ENCODE data around the gene PLD1.

PLD1 gene

DNA sequence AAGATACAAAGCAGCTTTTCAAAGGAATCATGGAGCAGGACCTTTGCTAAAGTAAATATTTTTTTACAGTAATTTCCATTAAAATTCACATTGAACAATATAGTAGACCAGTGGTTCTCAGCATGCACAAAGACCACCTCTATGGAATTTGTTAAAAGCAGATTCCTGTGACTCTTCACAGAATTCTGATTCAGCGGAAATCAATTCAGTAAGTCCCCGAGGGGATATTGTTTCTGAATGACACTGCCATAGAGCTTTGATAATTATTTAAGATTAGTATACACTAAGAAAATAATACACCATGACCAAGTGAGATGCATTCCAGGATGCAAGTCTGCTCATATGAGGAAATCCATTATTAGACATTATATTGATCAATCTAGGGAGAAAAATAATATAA lies 188.2 kb downstream of the PLD1 start:
- Histone ChIP-seq H3K4me3 (ENCODE audit: low read length) (no peak overlapping the region), H3K36me3 (ENCODE audit: insufficient read depth, low read length) (no peaks in the 10 kb centered on the region), H3K27ac (ENCODE audit: low read depth, low read length) (no peak overlapping the region), H3K9me3 (ENCODE audit: insufficient read depth, low read depth, low read length) (peaks cover 15% of the 10 kb centered on the region), H3K9ac (ENCODE audit: low read depth, low read length) (no peak overlapping the region), H3K27me3 (ENCODE audit: insufficient read depth, low read length) (no peaks in the 10 kb centered on the region), H3K4me1 (ENCODE audit: insufficient read depth, low read length) (no peaks in the 10 kb centered on the region)
- 93% methylated on average over 2 of the region's 2 CpGs for WGBS

- H3K9me3 ChIP-seq (ENCODE audit: insufficient read depth, low read depth, low read length): peaks cover 18% of the 10 kb centered on the region
- H3K36me3 ChIP-seq (ENCODE audit: insufficient read depth, low read length): no peaks in the 10 kb centered on the region
- no peaks in the 10 kb centered on the region for H3K27me3 ChIP-seq (ENCODE audit: insufficient read depth, low read length)
- WGBS: 86% methylated on average over 1 of the region's 1 CpG
- no peaks in the 10 kb centered on the region for H3K4me1 ChIP-seq (ENCODE audit: insufficient read depth, low read length)
- no peak overlapping the region for H3K9ac ChIP-seq (ENCODE audit: low read depth, low read length)
- H3K4me3 ChIP-seq (ENCODE audit: low read length): no peak overlapping the region
- no peak overlapping the region for H3K27ac ChIP-seq (ENCODE audit: low read depth, low read length)
Observed at GRCh38 chr3:171620825-171621434, 189.4 kb downstream of the PLD1 start.

GRCh38 chr3:171616798-171617197 lies 193.5 kb downstream of the PLD1 start:
- Histone ChIP-seq H3K9ac (ENCODE audit: low read depth, low read length) (no peak overlapping the region), H3K9me3 (ENCODE audit: insufficient read depth, low read depth, low read length) (peaks cover 3% of the 10 kb centered on the region; the same call in 1 of the 2 replicates), H3K27me3 (ENCODE audit: insufficient read depth, low read length) (no peaks in the 10 kb centered on the region), H3K4me1 (ENCODE audit: insufficient read depth, low read length) (no peaks in the 10 kb centered on the region), H3K27ac (ENCODE audit: low read depth, low read length) (no peak overlapping the region), H3K36me3 (ENCODE audit: insufficient read depth, low read length) (no peaks in the 10 kb centered on the region), H3K4me3 (ENCODE audit: low read length) (no peak overlapping the region)
- 98% methylated on average over 4 of the region's 4 CpGs for whole genome bisulfite sequencing

GRCh38 chr3:171615686-171616085 lies 194.6 kb downstream of the PLD1 start:
- WGBS: 100% methylated on average over 1 of the region's 1 CpG
- Histone ChIP-seq H3K4me1 (ENCODE audit: insufficient read depth, low read length) (no peaks in the 10 kb centered on the region), H3K4me3 (ENCODE audit: low read length) (no peak overlapping the region), H3K9me3 (ENCODE audit: insufficient read depth, low read depth, low read length) (peaks cover 3% of the 10 kb centered on the region; the same call in 1 of the 2 replicates), H3K9ac (ENCODE audit: low read depth, low read length) (no peak overlapping the region), H3K36me3 (ENCODE audit: insufficient read depth, low read length) (no peaks in the 10 kb centered on the region), H3K27ac (ENCODE audit: low read depth, low read length) (no peak overlapping the region), H3K27me3 (ENCODE audit: insufficient read depth, low read length) (no peaks in the 10 kb centered on the region)

DNA sequence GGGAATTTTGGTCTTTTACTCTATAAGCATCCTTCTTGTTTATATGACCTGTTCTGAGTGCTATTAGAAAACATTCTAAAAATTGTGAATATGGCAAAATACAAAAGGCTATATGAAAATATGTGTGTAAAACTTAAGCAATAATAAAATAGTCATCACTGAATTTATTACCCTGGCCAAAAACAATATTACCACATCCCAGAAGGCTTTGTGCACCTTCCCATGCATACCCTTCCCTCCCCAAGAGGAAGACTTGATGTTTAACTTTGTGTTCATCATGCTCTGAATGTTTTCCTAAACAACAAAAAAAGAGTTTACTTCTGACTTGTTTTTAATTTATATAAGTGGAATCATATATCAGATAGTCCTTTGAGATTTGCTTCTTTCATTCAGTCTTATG lies 195.0 kb downstream of the PLD1 start:
- Histone ChIP-seq H3K9ac (ENCODE audit: low read depth, low read length) (no peak overlapping the region), H3K36me3 (ENCODE audit: insufficient read depth, low read length) (no peaks in the 10 kb centered on the region), H3K4me3 (ENCODE audit: low read length) (no peak overlapping the region), H3K4me1 (ENCODE audit: insufficient read depth, low read length) (no peaks in the 10 kb centered on the region), H3K9me3 (ENCODE audit: insufficient read depth, low read depth, low read length) (peaks cover 3% of the 10 kb centered on the region; the same call in 1 of the 2 replicates), H3K27me3 (ENCODE audit: insufficient read depth, low read length) (no peaks in the 10 kb centered on the region), H3K27ac (ENCODE audit: low read depth, low read length) (no peak overlapping the region)

- no peaks in the 10 kb centered on the region for H3K4me1 ChIP-seq (ENCODE audit: insufficient read depth, low read length)
- H3K9me3 ChIP-seq (ENCODE audit: insufficient read depth, low read depth, low read length): peaks cover 3% of the 10 kb centered on the region; the same call in 1 of the 2 replicates
Observed at GRCh38 chr3:171614318-171614921, 195.9 kb downstream of the PLD1 start.

DNA sequence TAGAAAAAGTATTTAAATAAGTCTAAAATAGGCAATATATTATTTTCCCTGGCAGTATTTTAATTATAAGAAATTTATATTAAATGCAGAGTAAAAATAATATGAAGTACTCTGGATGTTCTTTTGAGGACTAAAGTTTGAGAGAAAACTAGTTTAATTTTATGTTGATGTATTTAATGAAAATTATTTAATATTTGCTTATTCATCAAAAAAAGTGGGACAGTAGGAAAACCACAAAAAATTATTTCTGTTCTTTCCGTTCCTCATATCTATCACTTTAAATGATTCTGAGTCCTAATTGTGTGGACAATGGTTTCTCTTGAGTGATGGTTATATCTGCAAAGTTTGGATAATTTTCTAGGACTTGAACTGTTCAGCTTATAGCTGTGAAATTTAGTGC lies 202.8 kb downstream of the PLD1 start:
- H3K4me3 ChIP-seq (ENCODE audit: low read length): no peak overlapping the region
- no peak overlapping the region for H3K9ac ChIP-seq (ENCODE audit: low read depth, low read length)
- H3K27me3 ChIP-seq (ENCODE audit: insufficient read depth, low read length): no peaks in the 10 kb centered on the region
- H3K4me1 ChIP-seq (ENCODE audit: insufficient read depth, low read length): no peaks in the 10 kb centered on the region
- WGBS: no CpG with 5 or more reads among the region's 1 CpG
- H3K36me3 ChIP-seq (ENCODE audit: insufficient read depth, low read length): no peaks in the 10 kb centered on the region
- H3K27ac ChIP-seq (ENCODE audit: low read depth, low read length): no peak overlapping the region
- H3K9me3 ChIP-seq (ENCODE audit: insufficient read depth, low read depth, low read length): no peaks in the 10 kb centered on the region

More at GRCh38 chr3:171614318-171614921, 195.9 kb downstream of the PLD1 start:
- H3K9ac ChIP-seq (ENCODE audit: low read depth, low read length): no peak overlapping the region
- H3K27ac ChIP-seq (ENCODE audit: low read depth, low read length): no peak overlapping the region
- H3K27me3 ChIP-seq (ENCODE audit: insufficient read depth, low read length): no peaks in the 10 kb centered on the region
- H3K4me3 ChIP-seq (ENCODE audit: low read length): no peak overlapping the region
- WGBS: 28% methylated on average over 11 of the region's 11 CpGs
- H3K36me3 ChIP-seq (ENCODE audit: insufficient read depth, low read length): no peaks in the 10 kb centered on the region

- Histone ChIP-seq H3K27ac (ENCODE audit: low read depth, low read length) (no peak overlapping the region), H3K27me3 (ENCODE audit: insufficient read depth, low read length) (no peaks in the 10 kb centered on the region), H3K9me3 (ENCODE audit: insufficient read depth, low read depth, low read length) (no peaks in the 10 kb centered on the region), H3K36me3 (ENCODE audit: insufficient read depth, low read length) (no peaks in the 10 kb centered on the region), H3K4me1 (ENCODE audit: insufficient read depth, low read length) (no peaks in the 10 kb centered on the region), H3K9ac (ENCODE audit: low read depth, low read length) (no peak overlapping the region), H3K4me3 (ENCODE audit: low read length) (no peak overlapping the region)
- WGBS: 91% methylated on average over 4 of the region's 6 CpGs
Observed at GRCh38 chr3:171606151-171606751, 204.0 kb downstream of the PLD1 start.

GRCh38 chr3:171604370-171604769 lies 205.9 kb downstream of the PLD1 start:
- H3K9ac ChIP-seq (ENCODE audit: low read depth, low read length): no peak overlapping the region
- H3K27ac ChIP-seq (ENCODE audit: low read depth, low read length): no peak overlapping the region
- no peak overlapping the region for H3K4me3 ChIP-seq (ENCODE audit: low read length)
- no peaks in the 10 kb centered on the region for H3K4me1 ChIP-seq (ENCODE audit: insufficient read depth, low read length)
- no peaks in the 10 kb centered on the region for H3K9me3 ChIP-seq (ENCODE audit: insufficient read depth, low read depth, low read length)
- no peaks in the 10 kb centered on the region for H3K36me3 ChIP-seq (ENCODE audit: insufficient read depth, low read length)
- WGBS: 82% methylated on average over 5 of the region's 5 CpGs
- no peaks in the 10 kb centered on the region for H3K27me3 ChIP-seq (ENCODE audit: insufficient read depth, low read length)

DNA sequence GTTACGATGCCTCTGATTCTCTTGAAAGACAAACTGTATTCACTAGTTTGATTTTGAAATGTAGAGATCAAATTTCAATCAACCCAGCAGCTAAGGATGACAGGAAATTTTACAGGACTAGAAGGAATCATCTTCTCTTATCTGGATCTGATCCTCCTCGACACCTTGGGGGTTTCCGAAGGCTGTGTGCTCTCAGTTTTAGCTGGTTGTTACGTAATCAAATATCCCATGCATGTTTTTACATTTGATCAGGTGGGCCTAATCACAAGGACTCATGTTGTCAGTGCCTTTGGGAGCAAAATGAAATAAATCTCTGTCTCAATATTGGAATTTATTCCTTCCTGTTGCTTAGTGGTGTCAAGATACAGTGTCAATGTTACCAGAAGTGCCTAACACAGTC lies 208.2 kb downstream of the PLD1 start:
- Histone ChIP-seq H3K9me3 (ENCODE audit: insufficient read depth, low read depth, low read length) (no peaks in the 10 kb centered on the region), H3K27me3 (ENCODE audit: insufficient read depth, low read length) (no peaks in the 10 kb centered on the region), H3K27ac (ENCODE audit: low read depth, low read length) (no peak overlapping the region), H3K4me3 (ENCODE audit: low read length) (no peak overlapping the region), H3K9ac (ENCODE audit: low read depth, low read length) (no peak overlapping the region), H3K4me1 (ENCODE audit: insufficient read depth, low read length) (no peaks in the 10 kb centered on the region), H3K36me3 (ENCODE audit: insufficient read depth, low read length) (no peaks in the 10 kb centered on the region)
- WGBS: 96% methylated on average over 4 of the region's 4 CpGs

- Histone ChIP-seq H3K4me3 (ENCODE audit: low read length) (no peak overlapping the region), H3K9ac (ENCODE audit: low read depth, low read length) (no peak overlapping the region), H3K9me3 (ENCODE audit: insufficient read depth, low read depth, low read length) (no peaks in the 10 kb centered on the region), H3K4me1 (ENCODE audit: insufficient read depth, low read length) (no peaks in the 10 kb centered on the region), H3K27me3 (ENCODE audit: insufficient read depth, low read length) (no peaks in the 10 kb centered on the region), H3K27ac (ENCODE audit: low read depth, low read length) (no peak overlapping the region), H3K36me3 (ENCODE audit: insufficient read depth, low read length) (no peaks in the 10 kb centered on the region)
- 96% methylated on average over 6 of the region's 6 CpGs for WGBS
Observed at GRCh38 chr3:171600030-171600429, 210.3 kb downstream of the PLD1 start.

All from HUES64 (cell line).